Adrenal gland (tissue), 5 donors: ENCODE measurements around the gene GPR75.

ENCODE experiments used
- CTCF ChIP-seq, 6 experiments: fragments of 450-650 bp in 4 of 6; fragments of 200-600 bp in 2 of 6; sonication (generic) in 1 of 6; IDR thresholded peaks; 1 replicate in 5 of 6; 2 replicates in 1 of 6; pipeline versions ENCODE4 v1.5.1 to v1.8.0; 2016 to 2021; ENCODE audit warnings: antibody characterized with exemption in 6 of 6, mild to moderate bottlenecking in 2 of 6, moderate library complexity in 1 of 6
- POLR2A ChIP-seq, 2 donors: fragments of 450-650 bp; IDR thresholded peaks; one replicate each; pipeline ENCODE4 v1.6.1; 2017; ENCODE audit warnings: antibody characterized with exemption in 2 of 2, mild to moderate bottlenecking in 2 of 2, moderate library complexity in 1 of 2
- donor health status: DM: no; HTN: no; CAD: no.

- TF ChIP-seq CTCF (IDR thresholded peaks at IDR 0.05) = no peak
- TF ChIP-seq POLR2A (IDR thresholded peaks at IDR 0.05) = no peak
Measured at GRCh38 chr2:53854678-53855077, 5.1 kb downstream of the GPR75 start.
